Measurements from ENCODE around the gene CCP110.

DNA sequence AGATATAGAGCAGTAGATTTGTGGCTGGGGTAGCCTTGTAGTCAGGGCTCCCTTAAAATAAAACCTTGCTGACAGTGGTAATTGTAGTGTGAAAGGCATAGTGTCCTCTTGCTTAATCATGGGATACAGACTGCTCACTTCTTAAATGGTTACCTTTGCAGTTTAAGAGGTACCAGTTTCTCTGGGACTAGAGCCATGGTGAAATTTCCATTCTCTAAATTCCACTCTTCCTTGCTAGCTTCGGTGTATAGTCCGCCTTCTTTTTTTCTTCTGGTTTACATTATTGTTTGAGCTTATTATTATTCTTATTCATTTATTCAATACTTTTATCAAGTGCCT lies 1.6 kb downstream of the CCP110 start:
- TF ChIP-seq, protein P1, sequence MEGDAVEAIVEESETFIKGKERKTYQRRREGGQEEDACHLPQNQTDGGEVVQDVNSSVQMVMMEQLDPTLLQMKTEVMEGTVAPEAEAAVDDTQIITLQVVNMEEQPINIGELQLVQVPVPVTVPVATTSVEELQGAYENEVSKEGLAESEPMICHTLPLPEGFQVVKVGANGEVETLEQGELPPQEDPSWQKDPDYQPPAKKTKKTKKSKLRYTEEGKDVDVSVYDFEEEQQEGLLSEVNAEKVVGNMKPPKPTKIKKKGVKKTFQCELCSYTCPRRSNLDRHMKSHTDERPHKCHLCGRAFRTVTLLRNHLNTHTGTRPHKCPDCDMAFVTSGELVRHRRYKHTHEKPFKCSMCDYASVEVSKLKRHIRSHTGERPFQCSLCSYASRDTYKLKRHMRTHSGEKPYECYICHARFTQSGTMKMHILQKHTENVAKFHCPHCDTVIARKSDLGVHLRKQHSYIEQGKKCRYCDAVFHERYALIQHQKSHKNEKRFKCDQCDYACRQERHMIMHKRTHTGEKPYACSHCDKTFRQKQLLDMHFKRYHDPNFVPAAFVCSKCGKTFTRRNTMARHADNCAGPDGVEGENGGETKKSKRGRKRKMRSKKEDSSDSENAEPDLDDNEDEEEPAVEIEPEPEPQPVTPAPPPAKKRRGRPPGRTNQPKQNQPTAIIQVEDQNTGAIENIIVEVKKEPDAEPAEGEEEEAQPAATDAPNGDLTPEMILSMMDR (conservative IDR thresholded peaks at IDR 0.05; ENCODE audit: low read depth in 2 of 2) = no peak
- TF ChIP-seq EZH2 (IDR thresholded peaks at IDR 0.05; ENCODE audit: low read depth, unreplicated experiment) (no peak), POLR2AphosphoS5 (IDR thresholded peaks at IDR 0.05; ENCODE audit: low read depth) (no peak)
- TF ChIP-seq, protein P2, sequence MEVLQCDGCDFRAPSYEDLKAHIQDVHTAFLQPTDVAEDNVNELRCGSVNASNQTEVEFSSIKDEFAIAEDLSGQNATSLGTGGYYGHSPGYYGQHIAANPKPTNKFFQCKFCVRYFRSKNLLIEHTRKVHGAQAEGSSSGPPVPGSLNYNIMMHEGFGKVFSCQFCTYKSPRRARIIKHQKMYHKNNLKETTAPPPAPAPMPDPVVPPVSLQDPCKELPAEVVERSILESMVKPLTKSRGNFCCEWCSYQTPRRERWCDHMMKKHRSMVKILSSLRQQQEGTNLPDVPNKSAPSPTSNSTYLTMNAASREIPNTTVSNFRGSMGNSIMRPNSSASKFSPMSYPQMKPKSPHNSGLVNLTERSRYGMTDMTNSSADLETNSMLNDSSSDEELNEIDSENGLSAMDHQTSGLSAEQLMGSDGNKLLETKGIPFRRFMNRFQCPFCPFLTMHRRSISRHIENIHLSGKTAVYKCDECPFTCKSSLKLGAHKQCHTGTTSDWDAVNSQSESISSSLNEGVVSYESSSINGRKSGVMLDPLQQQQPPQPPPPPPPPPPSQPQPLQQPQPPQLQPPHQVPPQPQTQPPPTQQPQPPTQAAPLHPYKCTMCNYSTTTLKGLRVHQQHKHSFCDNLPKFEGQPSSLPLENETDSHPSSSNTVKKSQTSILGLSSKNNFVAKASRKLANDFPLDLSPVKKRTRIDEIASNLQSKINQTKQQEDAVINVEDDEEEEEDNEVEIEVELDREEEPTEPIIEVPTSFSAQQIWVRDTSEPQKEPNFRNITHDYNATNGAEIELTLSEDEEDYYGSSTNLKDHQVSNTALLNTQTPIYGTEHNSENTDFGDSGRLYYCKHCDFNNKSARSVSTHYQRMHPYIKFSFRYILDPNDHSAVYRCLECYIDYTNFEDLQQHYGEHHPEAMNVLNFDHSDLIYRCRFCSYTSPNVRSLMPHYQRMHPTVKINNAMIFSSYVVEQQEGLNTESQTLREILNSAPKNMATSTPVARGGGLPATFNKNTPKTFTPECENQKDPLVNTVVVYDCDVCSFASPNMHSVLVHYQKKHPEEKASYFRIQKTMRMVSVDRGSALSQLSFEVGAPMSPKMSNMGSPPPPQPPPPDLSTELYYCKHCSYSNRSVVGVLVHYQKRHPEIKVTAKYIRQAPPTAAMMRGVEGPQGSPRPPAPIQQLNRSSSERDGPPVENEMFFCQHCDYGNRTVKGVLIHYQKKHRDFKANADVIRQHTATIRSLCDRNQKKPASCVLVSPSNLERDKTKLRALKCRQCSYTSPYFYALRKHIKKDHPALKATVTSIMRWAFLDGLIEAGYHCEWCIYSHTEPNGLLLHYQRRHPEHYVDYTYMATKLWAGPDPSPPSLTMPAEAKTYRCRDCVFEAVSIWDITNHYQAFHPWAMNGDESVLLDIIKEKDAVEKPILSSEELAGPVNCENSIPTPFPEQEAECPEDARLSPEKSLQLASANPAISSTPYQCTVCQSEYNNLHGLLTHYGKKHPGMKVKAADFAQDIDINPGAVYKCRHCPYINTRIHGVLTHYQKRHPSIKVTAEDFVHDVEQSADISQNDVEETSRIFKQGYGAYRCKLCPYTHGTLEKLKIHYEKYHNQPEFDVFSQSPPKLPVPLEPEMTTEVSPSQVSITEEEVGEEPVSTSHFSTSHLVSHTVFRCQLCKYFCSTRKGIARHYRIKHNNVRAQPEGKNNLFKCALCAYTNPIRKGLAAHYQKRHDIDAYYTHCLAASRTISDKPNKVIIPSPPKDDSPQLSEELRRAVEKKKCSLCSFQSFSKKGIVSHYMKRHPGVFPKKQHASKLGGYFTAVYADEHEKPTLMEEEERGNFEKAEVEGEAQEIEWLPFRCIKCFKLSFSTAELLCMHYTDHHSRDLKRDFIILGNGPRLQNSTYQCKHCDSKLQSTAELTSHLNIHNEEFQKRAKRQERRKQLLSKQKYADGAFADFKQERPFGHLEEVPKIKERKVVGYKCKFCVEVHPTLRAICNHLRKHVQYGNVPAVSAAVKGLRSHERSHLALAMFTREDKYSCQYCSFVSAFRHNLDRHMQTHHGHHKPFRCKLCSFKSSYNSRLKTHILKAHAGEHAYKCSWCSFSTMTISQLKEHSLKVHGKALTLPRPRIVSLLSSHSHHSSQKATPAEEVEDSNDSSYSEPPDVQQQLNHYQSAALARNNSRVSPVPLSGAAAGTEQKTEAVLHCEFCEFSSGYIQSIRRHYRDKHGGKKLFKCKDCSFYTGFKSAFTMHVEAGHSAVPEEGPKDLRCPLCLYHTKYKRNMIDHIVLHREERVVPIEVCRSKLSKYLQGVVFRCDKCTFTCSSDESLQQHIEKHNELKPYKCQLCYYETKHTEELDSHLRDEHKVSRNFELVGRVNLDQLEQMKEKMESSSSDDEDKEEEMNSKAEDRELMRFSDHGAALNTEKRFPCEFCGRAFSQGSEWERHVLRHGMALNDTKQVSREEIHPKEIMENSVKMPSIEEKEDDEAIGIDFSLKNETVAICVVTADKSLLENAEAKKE (CRISPR knock-in tag; IDR thresholded peaks at IDR 0.05) = no peak

Measured in GM23338 (cell line).